NCI-H2196 (cell line): ENCODE data around the gene TTYH1.

Experiments used
- DNase-seq: peaks from one replicate; lab custom pipeline; 2025; ENCODE audit not compliant: unreplicated experiment; lab: John Stamatoyannopoulos, UW

TTYH1 gene

DNA sequence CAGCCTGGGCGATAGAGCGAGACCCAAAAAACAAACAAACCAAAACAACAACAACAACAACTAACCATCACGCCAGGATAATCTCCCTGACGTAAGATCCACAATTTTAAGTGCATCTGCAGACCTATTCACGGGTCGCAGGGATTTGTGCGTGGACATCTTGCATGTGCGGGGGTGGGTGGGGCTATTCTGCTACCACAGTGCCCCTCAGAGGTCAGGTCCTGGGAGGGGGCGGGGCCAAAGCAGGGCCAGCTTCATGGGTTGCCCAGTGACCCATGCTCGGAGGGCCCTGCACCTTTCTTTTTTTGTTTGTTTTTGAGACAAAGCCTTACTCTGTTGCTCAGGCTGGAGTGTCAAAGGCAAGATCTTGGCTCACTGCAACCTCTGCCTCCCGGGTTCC is 60.4 kb downstream of the TTYH1 start:
- DNase-seq, result no peak

DNA sequence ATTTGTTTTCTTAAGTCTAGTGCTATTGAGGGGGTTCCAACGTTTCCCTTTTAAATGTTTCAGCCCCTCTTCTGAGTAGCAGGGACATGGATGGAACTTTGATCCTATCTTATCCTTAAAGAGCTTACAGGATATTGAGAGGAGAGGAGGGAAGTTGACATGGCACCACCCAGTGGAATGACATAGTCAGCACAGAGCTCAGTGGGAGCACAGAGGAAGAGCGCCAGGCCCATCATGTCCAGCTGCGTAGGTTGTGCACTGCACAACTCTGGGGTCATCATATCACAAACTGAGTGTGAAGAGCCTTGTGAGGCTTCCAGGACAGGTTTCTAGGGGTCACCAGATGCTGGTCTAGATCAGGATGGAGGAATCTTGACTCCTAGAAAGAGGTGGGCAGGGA is 62.4 kb downstream of the TTYH1 start:
- no peak for DNase-seq

DNA sequence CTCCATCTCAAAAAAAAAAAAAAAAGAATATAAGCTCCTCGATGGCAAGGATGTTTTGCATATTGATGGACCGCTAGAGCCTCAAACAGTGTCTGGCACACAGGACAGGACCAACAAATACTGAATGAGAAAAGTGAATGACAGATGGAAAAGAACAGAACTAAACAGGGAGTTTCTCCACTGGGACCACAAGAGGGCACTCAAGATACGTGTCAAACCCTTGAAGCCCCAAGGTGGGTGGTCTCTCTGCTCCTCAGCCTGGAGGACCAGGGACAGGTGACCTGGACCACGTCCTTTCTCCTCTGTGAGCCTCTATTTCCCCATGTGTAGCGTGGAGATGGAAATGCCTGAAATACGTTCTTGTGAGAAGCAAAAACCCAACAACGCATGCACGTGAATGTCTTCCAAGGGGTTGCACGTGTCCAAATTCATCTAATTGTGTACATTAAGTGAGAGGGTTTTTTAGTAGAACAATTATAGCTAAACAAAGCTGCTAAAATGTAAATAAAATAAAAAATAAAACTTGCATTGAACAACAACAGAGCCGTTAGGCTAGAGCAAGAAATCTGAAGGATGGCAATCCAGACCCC is 63.5 kb downstream of the TTYH1 start:
- peak; percentile 53 for DNase-seq

DNA sequence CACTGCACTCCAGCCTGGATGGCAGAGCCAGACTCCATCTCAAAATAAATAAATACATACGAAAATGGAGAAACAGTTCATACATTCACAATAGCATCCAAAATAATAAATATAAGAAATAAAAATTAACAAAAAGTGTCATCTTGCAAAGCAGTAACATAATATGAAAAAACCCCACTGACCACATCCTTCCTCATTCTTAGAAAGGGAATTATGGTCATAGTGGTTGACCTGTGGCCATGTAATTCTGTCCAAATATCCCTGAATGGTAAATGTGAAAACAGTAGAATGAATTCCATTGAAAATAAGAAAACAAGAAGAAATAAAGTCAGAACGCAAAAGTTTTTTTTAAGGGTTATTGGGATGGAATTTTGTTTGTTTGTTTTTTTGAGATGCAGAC is 64.8 kb downstream of the TTYH1 start:
- DNase-seq, result no peak

DNA sequence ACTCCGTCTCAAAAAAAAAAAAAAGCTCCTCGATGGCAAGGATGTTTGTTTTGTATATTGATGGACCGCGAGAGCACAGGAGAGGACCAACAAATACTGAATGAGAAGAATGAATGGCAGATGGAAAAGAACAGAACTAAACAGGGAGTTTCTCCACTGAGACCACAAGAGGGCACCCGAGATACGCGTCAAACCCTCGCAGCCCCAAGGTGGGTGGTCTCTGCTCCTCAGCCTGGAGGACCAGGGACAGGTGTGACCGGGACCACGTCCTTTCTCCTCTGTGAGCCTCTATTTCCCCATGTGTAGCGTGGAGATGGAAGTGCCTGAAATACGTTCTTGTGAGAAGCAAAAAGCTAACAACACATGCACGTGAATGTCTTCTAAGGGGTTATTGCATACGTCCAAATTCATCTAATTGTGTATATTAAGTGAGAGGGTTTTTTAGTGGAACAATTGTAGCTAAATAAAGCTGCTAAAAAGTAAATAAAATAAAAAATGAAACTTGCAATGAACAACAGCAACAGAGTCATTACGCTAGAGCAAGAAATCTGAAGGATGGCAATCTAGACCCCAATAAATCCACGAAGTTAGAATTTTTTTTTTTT is 66.2 kb downstream of the TTYH1 start:
- DNase-seq, result peak; percentile 66

DNA sequence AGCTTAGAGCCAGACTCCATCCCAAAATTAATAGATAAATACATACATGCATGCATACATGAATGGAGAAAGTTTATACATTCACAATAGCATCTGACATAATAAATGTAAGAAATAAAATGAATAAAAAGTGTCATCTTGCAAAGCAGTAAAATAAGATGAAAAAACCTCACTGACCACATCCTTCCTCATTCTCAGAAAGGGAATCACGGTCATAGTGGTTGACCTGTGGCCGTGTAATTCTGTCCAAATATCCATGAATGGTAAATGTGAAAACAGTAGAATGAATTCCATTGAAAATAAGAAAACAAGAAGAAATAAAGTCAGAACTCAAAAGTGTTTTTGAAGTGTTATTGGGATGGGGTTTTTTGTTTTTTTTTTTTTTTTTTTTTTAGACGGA is 67.6 kb downstream of the TTYH1 start:
- DNase-seq, result no peak

- no peak for DNase-seq
Measured at GRCh38 chr19:54484451-54484850, 69.2 kb downstream of the TTYH1 start.

GRCh38 chr19:54485851-54486250 is 70.6 kb downstream of the TTYH1 start:
- no peak for DNase-seq
